Fibroblast of peridontal ligament (primary cell): ENCODE data around the gene ACTN1.
A peak's percentile ranks its signal among the peaks of the same experiment; 100 is the strongest.
"Not testable (repeated sequence)": the region's sequence is repeated elsewhere in the genome, so short reads cannot be mapped to it uniquely, and the experiment has no call there.

Source experiments
- DNase-seq: peaks from one replicate; pipeline ENCODE4 v3.0.0-alpha.2; 2010; ENCODE audit errors: extremely low read depth

Gene ACTN1

DNA sequence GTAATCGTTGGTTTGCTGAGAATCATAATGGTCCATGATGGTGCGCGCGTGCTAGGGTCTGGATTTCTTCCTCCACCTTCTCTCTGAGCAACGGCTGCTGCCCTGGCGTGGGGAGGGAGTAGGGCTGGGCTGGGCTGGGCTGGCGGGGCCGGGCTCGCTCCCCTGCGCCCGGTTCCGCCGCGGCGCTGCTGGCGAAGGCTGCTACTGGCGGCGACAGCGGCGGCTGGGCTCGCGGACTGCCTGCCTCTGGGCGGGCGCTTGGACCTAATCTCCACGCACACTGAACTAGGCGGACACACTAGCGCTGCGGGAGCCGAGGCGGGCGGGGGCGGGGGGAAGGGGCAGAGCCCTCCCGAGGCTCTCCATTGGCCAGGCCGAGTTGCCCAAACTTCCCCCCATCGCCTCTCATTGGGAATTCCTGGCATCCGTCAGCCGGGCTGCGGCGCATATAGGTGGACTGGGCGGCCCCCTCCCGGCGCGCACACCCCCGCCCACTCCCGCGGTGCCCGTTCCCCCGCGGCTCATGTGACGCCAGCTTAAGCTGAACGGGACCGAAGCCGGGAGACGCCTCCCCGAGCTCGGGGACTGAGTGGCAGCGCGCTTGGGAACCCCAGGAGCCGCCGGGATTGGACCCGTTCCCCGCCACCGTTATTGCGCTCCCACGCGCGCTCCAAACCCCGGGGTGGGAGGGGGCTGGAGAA, at the start of gene ACTN1:
TSS of gene ACTN1 (minus strand) at position 282 of the 701 bp plus-strand sequence. CDS start at position 36, 246 bp downstream.
- peak; percentile 96 for DNase-seq

DNA sequence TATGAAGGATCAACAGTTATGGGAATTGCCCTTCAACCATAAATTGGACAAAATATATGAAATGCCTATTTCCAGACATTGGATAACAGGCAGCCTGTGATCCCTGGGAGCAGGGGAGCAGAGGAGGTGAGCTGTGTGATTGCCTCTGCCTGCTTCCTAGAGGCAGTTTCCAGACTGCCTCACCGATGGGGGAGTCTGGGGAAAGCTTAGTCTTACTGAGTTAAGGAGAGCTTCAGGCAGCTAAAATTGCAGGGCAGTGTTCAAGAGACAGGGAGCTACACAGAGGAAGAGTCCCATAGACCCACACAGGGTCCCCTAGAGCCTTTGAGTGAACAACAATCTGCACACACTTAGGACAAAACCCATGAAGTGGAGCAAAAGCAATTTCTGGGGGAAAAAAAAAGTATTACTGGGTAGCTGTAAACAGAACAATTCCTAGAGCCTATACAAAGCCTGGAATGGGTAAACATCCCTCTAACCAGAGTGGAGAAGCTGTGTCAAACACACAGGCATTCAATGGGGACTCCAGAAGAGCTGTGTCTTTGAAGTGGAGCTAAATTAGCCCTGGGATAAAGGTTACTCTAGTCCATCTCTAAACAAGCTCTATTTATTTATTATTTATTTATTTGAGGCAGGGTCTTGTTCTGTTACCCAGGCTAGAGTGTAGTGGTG, 48.3 kb upstream of the ACTN1 start:
- DNase-seq, result no peak

DNA sequence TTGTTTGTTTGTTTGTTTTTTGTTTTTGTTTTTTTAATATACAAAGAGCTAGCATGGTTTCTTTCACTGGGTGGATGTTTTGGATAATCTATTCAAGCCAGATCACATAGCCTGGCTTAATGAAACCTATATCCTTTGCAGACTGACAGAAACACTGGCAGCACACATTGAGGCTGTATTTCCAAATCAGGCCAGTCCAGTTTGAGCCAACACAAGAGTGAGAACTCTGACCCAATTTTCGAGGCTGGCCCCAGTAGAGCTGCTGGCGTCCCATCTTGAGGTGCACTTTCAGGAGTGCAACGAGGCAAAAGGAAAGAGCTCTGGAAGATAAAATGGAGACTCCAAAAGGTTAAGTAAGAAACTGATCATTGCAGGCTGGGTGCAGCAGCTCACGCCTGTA, 43.9 kb upstream of the ACTN1 start:
- no peak for DNase-seq

DNA sequence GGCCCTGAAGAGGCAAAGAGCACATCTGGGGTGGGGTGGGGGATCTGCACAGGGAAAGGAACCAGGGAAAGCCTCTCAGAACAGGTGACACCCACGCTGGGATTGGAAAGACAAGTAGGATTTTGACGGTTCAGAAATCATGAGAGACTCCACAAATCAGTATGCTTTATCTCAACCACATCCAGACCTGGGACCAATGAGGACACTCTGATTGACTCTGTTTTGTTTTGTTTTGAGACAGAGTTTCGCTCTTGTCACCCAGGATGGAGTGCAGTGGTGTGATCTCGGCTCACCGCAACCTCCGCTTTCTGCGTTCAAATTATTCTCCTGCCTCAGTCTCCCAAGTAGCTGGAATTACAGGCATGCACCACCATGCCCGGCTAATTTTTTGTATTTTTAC, 43.0 kb upstream of the ACTN1 start:
- not testable (repeated sequence) for DNase-seq

DNA sequence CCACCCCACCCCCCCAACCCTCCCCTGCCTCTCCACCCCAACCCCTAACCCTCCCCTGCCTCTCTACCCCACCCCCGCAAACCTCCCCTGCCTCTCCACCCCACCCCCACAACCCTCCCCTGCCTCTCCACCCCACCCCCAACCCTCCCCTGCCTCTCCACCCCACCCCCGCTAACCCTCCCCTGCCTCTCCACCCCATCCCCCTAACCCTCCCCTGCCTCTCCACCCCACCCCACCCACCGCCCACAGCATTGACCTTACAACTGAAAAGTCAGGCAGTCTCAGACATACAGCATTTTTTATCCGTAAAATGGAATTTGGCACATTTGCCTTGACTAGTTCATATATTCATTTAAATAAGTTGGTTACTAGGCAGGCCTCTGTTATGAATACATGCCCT, 38.6 kb upstream of the ACTN1 start:
- DNase-seq, result no peak

DNA sequence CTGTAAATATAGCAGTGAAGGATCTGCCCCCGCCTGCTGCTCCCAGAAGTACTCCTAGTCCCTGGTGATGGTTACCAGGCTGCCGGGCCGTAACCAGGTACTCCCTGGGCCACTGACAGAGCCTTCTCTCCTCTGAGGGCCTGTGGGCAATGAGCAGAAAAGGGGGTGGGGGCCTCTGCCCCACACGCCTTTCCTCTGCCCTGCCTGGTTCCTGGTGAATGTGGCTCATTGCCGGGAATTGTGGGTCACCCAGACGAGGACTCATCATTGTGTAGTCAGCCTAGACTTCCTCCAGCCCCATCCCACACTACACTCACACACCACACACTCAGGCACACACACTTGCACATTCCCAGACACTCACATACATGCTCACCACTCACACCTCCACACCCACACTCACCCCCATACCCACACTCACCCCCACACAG, 35.7 kb upstream of the ACTN1 start:
- DNase-seq, result no peak

DNA sequence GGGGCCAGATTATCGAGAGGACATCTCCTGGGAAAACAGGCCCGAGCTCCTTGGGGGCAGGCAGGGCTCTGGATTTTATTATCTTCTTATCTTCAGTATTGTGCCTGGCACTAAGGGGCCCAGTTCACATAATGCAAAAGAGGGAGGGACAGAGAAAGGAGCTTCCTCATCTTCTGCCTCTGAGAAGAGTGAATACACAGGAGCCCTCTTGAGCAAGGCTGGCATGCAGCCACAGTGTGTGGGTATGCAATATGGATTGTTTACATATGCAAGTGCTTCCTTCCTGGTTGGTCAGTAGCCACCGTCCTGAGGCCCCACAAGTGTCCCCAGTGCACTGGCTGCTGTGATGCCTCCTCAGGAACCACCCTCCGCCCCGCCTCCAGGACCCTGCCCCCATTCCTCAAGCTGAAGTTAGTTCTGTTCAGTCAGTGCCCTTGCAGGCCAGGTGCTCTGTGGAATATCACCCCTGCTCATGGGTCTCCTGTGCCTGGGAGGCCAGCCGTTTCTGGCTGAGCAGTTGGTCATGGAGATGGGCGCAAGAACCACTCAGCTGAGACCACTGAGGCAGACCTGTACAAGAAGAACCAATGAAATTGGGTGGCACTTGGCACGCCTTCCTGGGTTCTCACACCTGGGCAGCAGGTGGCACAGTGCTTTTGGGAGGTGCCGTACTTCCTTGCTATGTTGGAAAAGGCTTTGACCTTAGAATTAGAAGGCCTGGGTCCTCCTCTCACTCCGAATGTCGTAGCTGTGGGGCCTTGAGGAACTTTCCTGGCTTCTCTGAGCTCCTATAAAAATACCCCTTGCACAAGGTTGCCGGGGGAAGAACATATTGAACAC, 35.1 kb upstream of the ACTN1 start:
- peak; percentile 63 for DNase-seq

DNA sequence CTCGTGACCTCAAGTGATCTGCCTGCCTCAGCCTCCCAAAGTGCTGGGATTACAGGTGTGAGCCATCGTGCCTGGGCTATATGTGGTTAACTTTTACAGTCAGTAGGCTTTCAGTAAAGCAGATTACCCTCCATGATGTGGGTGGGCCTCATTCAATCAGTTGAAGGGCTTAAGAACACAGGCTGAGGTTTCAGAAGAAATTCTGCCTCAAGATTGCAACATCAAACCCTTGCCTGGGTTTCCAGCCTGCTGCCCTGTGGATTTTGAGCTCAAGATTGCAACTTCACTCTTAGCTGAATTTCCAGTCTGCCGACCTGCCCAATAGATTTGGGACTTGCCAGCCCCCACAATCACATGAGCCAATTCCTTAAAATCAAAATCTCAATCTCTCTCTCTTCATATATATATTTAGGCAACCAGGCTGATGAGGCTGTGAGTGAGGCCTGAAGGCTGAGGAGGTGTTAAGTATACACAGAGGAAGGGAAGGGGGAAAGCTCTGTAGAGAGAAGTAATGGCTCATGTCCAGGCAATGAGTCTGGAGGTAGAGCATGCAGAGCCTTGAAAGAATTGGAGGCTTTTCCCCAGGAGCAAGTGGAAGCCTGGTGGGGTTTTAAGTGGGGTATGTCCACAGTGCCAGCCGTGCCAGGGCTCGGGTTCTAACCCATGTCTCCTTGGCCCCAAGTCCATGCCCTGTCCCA, 33.3 kb upstream of the ACTN1 start:
- DNase-seq, result peak; percentile 51

DNA sequence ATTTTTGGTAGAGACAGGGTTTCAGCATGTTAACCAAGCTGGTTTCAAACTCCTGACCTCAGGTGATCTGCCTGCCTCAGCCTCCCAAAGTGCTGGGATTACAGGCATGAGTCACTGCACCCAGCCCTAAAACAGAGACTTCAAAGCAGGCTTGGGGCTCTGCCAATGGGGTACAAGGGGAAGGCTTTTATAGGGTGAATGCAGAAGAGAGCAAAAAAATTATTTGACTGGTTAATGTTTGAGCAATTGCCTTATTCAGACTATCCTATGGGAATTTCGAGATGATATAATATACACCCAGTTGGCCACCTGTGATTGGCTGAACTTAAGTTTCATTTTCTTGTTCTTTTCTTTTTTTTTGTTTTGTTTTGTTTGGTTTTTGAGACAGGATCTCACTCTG, 31.5 kb upstream of the ACTN1 start:
- DNase-seq, result peak; percentile 32

DNA sequence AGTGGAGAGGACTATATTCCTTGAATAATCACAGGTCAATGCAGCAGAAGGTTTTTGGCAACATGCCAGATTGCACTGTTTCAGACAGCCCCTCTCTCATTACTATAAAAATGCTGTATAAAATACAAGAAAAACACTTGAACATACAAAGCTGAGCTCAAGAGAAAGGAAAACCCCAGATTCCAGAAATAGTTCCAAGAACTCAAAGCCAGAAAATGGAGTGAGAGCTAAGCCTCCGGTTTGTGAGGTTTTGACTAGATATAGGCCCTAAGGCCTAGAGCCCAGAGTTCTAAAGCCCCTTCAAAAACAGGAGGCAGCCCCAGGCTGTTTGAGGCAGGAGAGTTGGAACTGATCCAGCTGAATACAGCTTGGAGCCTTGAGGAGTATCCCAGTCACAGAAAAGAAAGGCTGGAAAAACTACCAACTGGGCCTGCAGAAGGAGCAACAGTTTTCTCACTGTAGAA, 29.4 kb upstream of the ACTN1 start:
- DNase-seq, result peak; percentile 75

DNA sequence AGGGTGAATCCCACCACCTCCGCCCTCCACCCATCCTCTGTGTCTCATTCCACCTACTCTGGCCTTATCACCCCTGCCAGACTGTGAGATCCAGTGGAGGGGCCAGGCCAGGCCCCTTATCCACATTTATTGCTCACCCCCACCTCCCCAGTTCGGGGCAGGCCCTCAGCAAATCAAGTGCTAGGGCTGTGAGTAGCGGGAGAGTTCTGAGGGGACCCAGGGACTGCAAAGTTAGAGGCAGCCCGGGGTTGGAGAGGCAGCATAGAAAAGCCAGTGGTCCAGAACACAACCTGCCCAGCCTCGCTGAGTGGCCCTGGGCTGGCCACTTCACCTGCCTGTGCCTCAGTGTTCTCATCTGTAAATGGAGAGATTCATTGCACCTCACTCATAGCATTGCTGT, 27.2 kb upstream of the ACTN1 start:
- DNase-seq, result no peak

DNA sequence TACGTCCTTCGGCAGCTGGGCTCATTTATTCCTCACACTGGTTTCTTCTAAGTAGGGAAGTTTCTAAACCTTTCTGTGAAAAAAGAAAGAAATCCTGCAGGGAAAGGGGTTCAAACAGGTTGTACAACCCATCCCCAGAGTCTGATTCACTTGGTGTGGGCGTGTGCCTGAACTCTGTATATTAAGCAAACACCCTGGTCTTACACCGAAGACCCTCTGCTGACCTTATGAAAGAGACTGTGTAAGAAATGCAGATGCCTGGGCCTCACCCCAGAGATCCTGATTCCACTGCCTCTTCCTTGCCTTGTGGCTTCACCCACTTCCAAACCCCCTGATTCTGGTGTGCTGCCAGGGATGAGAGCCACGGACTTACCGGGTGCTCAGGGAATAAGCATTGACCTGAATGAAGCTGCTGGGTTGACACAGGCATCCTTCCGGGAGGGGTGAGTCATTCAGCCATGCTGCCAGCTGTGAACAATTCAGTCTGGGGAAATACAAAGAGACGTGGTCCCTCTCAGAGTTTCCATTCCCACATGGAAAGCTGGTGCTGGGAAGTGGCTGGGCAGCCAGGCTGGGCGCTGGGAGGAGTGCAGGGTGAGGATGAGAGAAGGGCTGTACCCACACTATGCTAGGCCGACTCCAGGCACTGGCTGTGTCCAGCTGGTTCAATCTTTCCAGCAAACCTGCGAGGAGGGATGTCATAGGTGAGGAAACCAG, 26.5 kb upstream of the ACTN1 start:
- DNase-seq, result peak; percentile 93

DNA sequence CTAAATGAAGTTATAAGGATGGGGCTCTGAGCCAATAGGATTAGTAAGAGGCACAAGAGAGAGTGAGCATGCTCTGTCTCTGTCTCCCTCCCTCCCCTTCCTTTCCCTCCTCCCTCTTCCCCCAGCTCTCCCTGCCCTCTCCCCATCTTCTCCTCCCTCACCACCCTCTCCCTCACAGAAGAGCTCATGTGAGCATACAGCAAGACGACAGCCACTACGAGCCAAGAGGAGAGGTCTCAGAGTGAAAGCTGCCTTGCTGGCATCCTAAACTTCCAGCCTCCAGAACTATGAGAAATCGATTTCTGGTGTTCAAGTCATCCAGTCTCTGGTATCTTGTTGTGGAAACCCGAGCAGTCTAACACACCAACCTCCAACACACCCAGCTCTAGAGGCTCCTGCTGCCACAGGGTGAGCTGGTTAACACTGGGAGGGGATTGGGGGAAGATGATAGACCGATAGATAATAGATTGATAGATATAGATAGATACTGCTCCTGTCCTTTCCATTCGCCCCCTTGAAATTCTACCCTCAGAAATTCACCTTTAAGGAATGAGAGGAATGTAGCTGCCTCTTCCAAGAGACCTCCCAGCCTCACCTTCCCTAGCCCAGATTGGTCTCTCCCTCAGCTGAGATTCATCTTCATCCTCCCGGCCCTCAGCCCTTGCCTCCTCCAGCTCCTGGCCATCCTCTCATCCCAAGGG, 25.8 kb upstream of the ACTN1 start:
- DNase-seq, result peak; percentile 58

DNA sequence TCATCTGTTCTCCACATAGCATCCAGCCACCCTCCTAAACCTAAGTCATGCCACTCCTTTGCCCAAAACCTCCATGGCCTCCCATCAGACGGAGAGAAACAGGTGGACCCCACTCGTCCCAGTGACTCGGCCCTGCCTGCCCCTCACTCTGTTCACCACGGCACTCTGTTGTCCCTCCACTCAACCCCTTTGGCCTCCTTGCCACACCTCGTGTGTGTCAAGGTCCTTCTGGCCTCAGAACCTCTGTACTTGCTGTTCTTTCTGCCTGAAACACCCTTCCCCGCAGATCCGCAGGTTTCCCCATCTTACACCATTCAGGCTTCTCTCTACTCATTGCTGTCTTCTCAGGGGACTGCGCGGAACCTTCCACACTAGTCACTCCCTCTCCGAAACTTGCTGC, 24.5 kb upstream of the ACTN1 start:
- no peak for DNase-seq

DNA sequence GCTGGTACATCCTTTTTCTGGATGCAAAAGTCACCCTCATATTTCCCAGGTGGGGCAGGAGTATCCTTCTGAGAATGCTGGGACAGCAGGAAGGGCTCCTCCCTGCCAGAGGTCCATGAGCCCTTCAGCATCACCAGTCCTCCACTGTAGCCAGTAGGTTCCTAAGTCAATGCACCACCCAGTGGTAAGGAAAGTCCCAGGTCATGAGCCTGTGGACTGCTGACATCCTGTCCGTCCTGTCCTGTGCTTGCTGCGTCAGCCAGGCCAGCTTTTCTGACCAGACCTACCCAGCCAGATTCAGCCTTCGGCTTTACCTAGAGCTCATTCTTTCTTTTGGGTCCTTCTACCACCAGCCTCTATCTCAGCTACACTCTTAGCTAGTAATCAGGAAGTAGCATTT, 23.0 kb upstream of the ACTN1 start:
- DNase-seq, result no peak

DNA sequence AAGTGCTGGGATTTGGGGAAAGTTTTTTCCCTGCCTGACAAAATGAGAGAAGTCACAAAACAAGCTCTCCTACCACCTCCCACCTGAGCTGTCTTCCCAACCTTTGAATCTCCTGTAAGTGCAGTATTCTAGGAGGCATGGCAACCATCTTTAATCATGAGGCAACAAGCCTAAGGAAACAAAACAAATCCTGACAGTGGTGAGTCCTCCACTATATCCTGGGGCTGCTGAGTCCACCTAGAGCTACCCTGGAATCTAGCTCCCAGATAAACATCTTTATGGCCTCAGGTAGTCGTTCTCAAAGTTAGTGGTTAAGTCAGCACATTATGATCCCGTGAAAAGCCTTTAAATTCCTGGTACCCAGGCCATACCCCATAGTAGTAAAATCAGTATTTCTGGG, 22.3 kb upstream of the ACTN1 start:
- no peak for DNase-seq

DNA sequence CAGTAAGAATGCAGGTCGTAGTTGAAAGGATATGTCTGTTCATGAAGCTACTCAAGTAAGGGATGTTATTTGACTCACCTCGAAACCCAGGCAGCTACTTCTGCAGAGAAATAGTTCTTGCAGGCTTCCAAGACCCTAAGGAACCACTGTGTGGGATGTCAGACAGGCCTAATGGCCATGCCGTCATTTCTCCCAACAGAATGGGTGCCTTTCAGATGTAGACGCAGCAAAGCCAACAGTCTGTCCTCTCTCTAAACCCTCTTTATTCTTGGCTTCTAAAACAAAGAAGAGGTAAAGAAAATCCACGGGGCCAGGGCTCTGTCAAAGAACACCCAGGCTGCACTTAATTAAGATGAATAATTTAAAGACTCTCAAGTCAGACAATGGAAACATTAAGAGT, 19.0 kb upstream of the ACTN1 start:
- DNase-seq, result no peak

DNA sequence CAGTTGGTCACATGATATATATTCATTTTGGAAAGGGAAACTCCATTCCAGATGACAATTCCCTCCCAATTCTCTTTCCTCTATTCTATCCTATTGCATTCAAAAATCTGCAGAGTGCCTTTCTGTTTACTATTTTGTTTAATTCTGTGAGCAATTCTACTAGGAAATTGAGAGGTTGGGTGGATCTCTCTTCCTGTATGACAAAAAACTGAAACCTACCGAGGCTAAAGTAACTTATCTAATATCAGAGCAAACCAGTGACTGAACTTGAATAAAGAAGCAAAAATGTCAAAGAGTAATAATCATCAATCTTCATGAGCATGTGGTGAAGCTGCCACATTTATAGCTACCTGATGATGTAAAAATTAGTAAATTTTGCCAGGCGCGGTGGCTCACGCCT, 16.6 kb upstream of the ACTN1 start:
- no peak for DNase-seq

DNA sequence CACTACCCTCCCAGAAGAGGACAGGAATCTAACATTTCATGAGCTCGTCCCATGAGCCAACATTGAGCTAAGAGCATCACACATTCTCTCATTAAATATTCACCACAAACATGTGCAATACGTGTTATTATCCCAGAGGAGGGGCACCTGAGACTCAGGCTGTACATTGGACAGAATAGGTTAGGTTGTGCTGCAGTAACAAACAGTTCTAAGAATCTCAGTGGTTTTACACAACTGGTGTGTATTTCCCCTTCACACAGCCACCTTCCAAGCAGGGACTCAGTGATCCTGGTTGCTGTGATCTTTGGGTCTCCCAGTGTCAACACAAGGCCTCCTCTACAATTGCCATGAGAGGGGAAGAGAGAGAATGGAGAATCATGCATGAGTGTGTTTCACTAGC, 15.0 kb upstream of the ACTN1 start:
- no peak for DNase-seq

DNA sequence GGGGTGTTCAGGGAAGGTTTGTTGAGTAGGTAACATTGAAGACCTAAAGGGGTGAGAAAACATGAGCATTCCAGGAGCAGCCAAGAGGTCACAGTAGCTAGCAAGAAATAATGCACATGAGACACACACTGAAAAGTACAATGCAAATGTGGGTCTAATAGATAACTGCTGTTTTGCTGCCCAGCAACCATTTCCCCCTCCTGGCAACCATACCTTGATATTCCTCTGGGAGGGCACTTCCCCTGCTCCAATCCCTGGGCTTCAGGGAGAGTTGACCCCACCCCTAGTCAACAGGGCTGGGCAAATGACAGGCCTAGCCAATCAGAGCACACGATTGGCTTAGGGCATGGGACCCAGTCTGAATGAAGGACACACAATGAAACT, 8.5 kb upstream of the ACTN1 start:
- DNase-seq, result no peak
